Body of pancreas (tissue), 4 donors: ENCODE measurements around the gene ACSL5.

Experiments
- CTCF ChIP-seq, 7 experiments: fragments of 450-650 bp in 4 of 7; fragments of 200-600 bp in 3 of 7; sonication (generic) in 3 of 7; IDR thresholded peaks; one replicate each; pipeline ENCODE4 v1.5.1; 2016 to 2019; ENCODE audit warnings: antibody characterized with exemption in 7 of 7
- POLR2A ChIP-seq, 3 donors: fragments of 450-650 bp; IDR thresholded peaks; one replicate each; pipeline ENCODE4 v1.6.1; 2016; ENCODE audit warnings: antibody characterized with exemption in 3 of 3, mild to moderate bottlenecking in 2 of 3

GRCh38 chr10:112345202-112345601 lies 28.7 kb upstream of the ACSL5 start:
- no peak for TF ChIP-seq CTCF (IDR thresholded peaks at IDR 0.05)
- no peak for TF ChIP-seq POLR2A (IDR thresholded peaks at IDR 0.05)
